Measurements from ENCODE around the gene SPIB. TPM values are rescaled to one million over a fixed set of nuclear protein-coding genes. Genes with fewer than 3 reads are reported as not detected.

SPIB gene
- total RNA-seq, 1 experiment from 2014 or later, result 0.50 TPM

DNA sequence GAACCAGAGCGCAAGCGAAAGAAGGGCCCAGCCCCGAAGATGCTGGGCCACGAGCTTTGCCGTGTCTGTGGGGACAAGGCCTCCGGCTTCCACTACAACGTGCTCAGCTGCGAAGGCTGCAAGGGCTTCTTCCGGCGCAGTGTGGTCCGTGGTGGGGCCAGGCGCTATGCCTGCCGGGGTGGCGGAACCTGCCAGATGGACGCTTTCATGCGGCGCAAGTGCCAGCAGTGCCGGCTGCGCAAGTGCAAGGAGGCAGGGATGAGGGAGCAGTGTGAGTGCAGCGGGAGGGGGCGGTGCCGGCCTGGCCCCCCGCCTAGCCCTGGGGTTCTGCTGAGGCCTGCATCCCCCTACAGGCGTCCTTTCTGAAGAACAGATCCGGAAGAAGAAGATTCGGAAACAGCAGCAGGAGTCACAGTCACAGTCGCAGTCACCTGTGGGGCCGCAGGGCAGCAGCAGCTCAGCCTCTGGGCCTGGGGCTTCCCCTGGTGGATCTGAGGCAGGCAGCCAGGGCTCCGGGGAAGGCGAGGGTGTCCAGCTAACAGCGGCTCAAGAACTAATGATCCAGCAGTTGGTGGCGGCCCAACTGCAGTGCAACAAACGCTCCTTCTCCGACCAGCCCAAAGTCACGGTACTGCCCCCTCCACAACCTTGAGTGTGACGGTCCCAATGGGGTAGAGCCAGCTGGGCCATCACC, 40.4 kb upstream of the SPIB start:
- POLR2A ChIA-PET, result no interaction called here
- BruUV-seq (replicated peaks), result TSS peak; percentile 40

DNA sequence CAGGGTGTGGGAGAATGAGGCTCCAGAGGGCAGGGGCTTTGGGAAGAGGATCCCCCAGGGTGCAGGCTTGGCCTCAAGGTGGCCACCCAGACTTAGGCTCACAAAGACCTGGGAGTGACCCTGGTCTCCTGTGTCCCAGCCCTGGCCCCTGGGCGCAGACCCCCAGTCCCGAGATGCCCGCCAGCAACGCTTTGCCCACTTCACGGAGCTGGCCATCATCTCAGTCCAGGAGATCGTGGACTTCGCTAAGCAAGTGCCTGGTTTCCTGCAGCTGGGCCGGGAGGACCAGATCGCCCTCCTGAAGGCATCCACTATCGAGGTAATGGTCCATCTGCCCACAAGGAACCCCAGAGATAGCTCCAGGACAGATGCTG, 39.9 kb upstream of the SPIB start:
- intact Hi-C loops (cut with micrococcal nuclease; ENCODE audit: unreplicated experiment), result no loop called here
- H3K9me3 Mint-ChIP-seq (ENCODE audit: unreplicated experiment), result no peaks in the 10 kb centered on the region
- ChIA-PET CTCF (no interaction called here), POLR2A (no interaction called here)
- H3K27ac Mint-ChIP-seq (ENCODE audit: unreplicated experiment), result no peak overlapping the region
- no TSS peak for BruUV-seq (replicated peaks)
- Histone ChIP-seq H3K27me3 (replicated peaks; ENCODE audit: control insufficient read depth, insufficient read depth, low read length) (no peaks in the 10 kb centered on the region), H3K9me3 (no peaks in the 10 kb centered on the region), H3K4me1 (peaks cover 6% of the 10 kb centered on the region; the same call in 1 of the 2 replicates), H3K36me3 (ENCODE audit: control insufficient read depth, insufficient read depth, low read length) (peaks cover 9% of the 10 kb centered on the region), H3K4me3 (ENCODE audit: low read depth, low read length) (no peak overlapping the region)
- TF ChIP-seq, protein P1, sequence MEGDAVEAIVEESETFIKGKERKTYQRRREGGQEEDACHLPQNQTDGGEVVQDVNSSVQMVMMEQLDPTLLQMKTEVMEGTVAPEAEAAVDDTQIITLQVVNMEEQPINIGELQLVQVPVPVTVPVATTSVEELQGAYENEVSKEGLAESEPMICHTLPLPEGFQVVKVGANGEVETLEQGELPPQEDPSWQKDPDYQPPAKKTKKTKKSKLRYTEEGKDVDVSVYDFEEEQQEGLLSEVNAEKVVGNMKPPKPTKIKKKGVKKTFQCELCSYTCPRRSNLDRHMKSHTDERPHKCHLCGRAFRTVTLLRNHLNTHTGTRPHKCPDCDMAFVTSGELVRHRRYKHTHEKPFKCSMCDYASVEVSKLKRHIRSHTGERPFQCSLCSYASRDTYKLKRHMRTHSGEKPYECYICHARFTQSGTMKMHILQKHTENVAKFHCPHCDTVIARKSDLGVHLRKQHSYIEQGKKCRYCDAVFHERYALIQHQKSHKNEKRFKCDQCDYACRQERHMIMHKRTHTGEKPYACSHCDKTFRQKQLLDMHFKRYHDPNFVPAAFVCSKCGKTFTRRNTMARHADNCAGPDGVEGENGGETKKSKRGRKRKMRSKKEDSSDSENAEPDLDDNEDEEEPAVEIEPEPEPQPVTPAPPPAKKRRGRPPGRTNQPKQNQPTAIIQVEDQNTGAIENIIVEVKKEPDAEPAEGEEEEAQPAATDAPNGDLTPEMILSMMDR (IDR thresholded peaks at IDR 0.05; ENCODE audit: insufficient read depth in 1 of 2, low read depth in 1 of 2, low read length in 1 of 2, severe bottlenecking in 1 of 2, unreplicated experiment in 1 of 2), result no peak
- no peaks in the 10 kb centered on the region for H3K27me3 Mint-ChIP-seq (ENCODE audit: insufficient read depth, unreplicated experiment)
- H3K4me1 Mint-ChIP-seq (ENCODE audit: low read depth, unreplicated experiment), result no peaks in the 10 kb centered on the region
- peaks cover 46% of the 10 kb centered on the region for H3K36me3 Mint-ChIP-seq (ENCODE audit: insufficient read depth, unreplicated experiment)
- no peak for DNase-seq
- H3K4me3 Mint-ChIP-seq (ENCODE audit: unreplicated experiment), result no peak overlapping the region

More for the DNA sequence above, 40.4 kb upstream of the SPIB start:
- Histone ChIP-seq H3K27me3 (replicated peaks; ENCODE audit: control insufficient read depth, insufficient read depth, low read length) (no peaks in the 10 kb centered on the region), H3K9me3 (no peaks in the 10 kb centered on the region), H3K4me3 (ENCODE audit: low read depth, low read length) (no peak overlapping the region), H3K4me1 (peaks cover 4% of the 10 kb centered on the region; the same call in 1 of the 2 replicates), H3K36me3 (ENCODE audit: control insufficient read depth, insufficient read depth, low read length) (peaks cover 9% of the 10 kb centered on the region)
- peaks cover 40% of the 10 kb centered on the region for H3K36me3 Mint-ChIP-seq (ENCODE audit: insufficient read depth, unreplicated experiment)
- CTCF ChIA-PET, result no interaction called here
- no peaks in the 10 kb centered on the region for H3K27me3 Mint-ChIP-seq (ENCODE audit: insufficient read depth, unreplicated experiment)
- TF ChIP-seq, protein P1 (IDR thresholded peaks at IDR 0.05; ENCODE audit: insufficient read depth in 1 of 2, low read depth in 1 of 2, low read length in 1 of 2, severe bottlenecking in 1 of 2, unreplicated experiment in 1 of 2), result no peak
- intact Hi-C loops (cut with micrococcal nuclease; ENCODE audit: unreplicated experiment), result no loop called here
- no peak for DNase-seq
- no peaks in the 10 kb centered on the region for H3K4me1 Mint-ChIP-seq (ENCODE audit: low read depth, unreplicated experiment)
- H3K27ac Mint-ChIP-seq (ENCODE audit: unreplicated experiment), result no peak overlapping the region
- peak overlapping the region; percentile 99 for H3K4me3 Mint-ChIP-seq (ENCODE audit: unreplicated experiment)
- no peaks in the 10 kb centered on the region for H3K9me3 Mint-ChIP-seq (ENCODE audit: unreplicated experiment)

DNA sequence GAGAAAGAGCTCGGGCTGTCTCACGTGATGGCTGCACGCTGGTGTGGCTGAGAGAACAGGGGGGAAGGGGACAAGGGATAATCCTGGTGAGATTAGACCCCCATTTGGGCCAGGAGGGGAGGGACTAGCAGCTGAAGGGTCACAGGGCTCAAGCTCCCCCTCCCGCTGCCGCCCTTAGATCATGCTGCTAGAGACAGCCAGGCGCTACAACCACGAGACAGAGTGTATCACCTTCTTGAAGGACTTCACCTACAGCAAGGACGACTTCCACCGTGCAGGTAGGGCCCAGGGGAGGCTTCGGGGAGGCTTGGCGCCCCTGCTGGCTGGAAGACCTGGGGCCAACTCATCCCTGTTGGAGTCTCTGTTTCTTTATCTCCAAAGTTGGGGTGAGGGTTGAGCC, 39.1 kb upstream of the SPIB start:
- no peak overlapping the region for H3K4me3 Mint-ChIP-seq (ENCODE audit: unreplicated experiment)
- TF ChIP-seq, protein P1 (IDR thresholded peaks at IDR 0.05; ENCODE audit: insufficient read depth in 1 of 2, low read depth in 1 of 2, low read length in 1 of 2, severe bottlenecking in 1 of 2, unreplicated experiment in 1 of 2), result no peak
- POLR2A ChIA-PET, result no interaction called here
- no peaks in the 10 kb centered on the region for H3K27me3 Mint-ChIP-seq (ENCODE audit: insufficient read depth, unreplicated experiment)
- Histone ChIP-seq H3K27me3 (replicated peaks; ENCODE audit: control insufficient read depth, insufficient read depth, low read length) (no peaks in the 10 kb centered on the region), H3K4me3 (ENCODE audit: low read depth, low read length) (no peak overlapping the region), H3K4me1 (peaks cover 6% of the 10 kb centered on the region; the same call in 1 of the 2 replicates), H3K36me3 (ENCODE audit: control insufficient read depth, insufficient read depth, low read length) (peaks cover 9% of the 10 kb centered on the region), H3K9me3 (no peaks in the 10 kb centered on the region)
- peaks cover 2% of the 10 kb centered on the region for H3K4me1 Mint-ChIP-seq (ENCODE audit: low read depth, unreplicated experiment)
- H3K36me3 Mint-ChIP-seq (ENCODE audit: insufficient read depth, unreplicated experiment), result peaks cover 49% of the 10 kb centered on the region
- CTCF ChIA-PET, result no interaction called here
- no TSS peak for BruUV-seq (replicated peaks)
- no peaks in the 10 kb centered on the region for H3K9me3 Mint-ChIP-seq (ENCODE audit: unreplicated experiment)
- no peak for DNase-seq
- intact Hi-C loops (cut with micrococcal nuclease; ENCODE audit: unreplicated experiment), result no loop called here
- no peak overlapping the region for H3K27ac Mint-ChIP-seq (ENCODE audit: unreplicated experiment)
